Measurements from ENCODE around the gene CD70.
"Not testable (repeated sequence)": the region's sequence is repeated elsewhere in the genome, so short reads cannot be mapped to it uniquely, and the experiment has no call there.

Gene CD70

DNA sequence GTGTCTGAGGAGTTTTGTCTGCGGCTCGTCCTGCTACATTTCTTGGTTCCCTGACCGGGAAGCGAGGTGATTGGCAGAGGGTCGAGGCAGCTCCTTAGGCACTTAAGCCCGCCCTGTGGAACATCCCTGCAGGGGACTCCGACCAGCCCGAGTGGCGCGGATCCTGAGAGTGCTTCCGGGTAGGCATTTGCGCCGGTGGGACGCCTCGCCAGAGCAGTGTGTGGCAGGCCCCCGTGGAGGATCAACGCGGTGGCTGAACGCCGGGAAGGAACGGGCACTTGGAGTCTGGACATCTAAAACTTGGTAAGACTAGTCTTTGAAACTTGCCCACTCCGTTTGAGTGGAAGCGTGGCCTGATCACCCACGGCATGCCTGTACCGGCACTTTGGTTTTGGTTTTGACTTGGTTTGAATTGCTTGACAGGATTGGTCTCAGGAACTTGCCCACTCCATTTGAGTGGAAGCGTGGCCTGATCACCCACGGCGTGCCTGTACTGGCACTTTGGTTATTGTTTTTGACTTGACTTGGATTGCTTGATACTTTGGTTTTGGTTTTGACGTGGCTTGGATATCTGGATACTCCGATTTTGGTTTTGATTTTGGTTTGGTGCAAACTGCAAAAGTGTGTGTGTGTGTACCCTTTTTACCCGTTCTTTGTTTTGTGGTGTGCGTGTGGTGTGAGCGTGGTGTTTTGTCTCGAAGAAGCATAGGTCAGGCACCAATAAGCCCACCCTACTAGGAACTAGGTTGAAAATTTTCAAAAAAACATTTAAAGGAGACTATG lies 6.7 kb upstream of the CD70 start:
- DNase-seq (ENCODE audit: low read depth in 2 of 2) = not testable (repeated sequence)

- DNase-seq (ENCODE audit: low read depth in 2 of 2) = no peak
Measured at GRCh38 chr19:6596621-6597020, 5.7 kb upstream of the CD70 start.

DNA sequence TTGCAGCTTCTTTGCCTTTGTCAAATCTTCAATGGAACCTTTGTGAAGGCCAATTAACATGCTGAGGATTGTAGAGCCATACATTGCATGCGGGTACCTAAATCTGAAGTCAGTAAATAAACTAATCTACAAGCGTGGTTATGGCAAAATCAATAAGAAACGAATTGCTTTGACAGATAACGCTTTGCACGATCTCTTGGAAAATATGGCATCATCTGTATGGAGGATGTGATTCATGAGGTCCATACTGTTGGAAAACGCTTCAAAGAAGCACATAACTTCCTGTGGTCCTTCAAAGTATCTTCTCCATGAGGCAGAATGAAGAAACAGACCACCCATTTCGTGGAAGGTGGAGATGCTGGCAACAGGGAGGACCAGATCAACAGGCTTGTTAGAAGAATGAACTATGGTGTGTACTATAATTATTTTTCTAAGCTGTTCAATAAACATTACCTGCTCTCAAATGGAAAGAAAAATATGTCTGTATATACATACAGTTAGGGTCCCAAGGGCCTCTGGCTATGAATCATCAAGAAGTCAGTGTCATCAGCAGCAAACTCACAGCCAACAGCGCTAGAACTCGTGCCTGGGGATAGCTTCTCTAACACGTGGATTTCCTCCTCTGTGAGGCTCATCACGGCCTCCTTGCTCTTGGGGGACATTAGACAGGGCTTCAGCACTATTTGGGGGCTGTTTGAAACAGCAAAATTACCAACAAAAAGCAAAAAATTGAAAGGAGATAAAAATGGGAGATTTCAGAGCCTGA lies 2.9 kb upstream of the CD70 start:
- DNase-seq (ENCODE audit: low read depth in 2 of 2) = no peak

DNA sequence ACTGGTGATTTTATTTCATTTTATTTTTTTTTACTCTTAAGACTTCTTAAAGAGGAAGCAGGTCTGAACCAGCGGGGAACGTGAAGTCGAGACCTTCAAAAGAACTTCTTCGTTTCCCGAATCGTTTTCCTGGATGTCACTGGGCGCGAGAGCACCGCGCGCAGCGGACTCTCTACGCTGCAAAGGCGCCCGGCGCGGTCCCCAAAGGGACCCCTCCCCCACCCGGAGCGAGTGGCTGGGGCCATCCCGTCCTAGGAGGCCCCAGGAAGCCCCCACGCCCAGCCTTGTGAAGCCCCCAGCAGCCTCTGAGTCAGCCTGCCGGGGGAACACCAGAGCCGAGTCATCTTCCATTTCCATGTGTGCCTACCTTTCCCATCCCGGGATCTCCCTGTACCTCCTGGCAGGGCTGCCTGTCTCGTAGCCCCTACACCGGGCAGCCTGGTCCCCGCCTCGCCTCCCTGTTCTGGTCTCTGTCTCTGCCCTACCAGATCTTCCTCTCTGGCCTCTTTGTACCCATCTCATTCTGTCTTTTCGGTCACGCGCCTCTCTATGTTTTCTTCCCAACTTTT lies 608 bp downstream of the CD70 start:
- DNase-seq (ENCODE audit: low read depth in 2 of 2) = no peak

- no peak for DNase-seq (ENCODE audit: low read depth in 2 of 2)
Measured at GRCh38 chr19:6589711-6590257, 1.2 kb downstream of the CD70 start.

GRCh38 chr19:6588508-6589345 lies 2.2 kb downstream of the CD70 start:
- no peak for DNase-seq (ENCODE audit: low read depth in 2 of 2)

- DNase-seq (ENCODE audit: low read depth in 2 of 2) = no peak
Measured at GRCh38 chr19:6587998-6588507, 2.9 kb downstream of the CD70 start.

- no peak for DNase-seq (ENCODE audit: low read depth in 2 of 2)
Measured at GRCh38 chr19:6587093-6587820, 3.7 kb downstream of the CD70 start.

DNA sequence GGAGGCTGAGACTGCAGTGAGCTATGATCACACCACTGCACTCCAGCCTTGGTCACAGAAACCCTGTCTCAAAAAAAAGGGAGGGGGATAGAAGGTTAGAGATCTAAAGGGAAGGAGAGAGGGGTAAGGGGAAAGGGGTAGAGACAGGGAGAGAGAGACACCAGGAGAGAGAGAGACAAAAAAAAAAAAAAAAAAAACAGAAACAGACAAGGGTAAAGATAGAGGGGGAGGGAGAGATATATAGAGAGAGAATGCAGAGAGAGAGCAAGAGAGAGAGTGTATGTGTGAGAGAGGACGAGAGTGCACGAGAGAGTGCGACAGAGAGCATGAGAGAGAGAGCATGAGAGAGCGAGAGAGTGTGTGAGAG lies 4.2 kb downstream of the CD70 start:
- no peak for DNase-seq (ENCODE audit: low read depth in 2 of 2)

DNA sequence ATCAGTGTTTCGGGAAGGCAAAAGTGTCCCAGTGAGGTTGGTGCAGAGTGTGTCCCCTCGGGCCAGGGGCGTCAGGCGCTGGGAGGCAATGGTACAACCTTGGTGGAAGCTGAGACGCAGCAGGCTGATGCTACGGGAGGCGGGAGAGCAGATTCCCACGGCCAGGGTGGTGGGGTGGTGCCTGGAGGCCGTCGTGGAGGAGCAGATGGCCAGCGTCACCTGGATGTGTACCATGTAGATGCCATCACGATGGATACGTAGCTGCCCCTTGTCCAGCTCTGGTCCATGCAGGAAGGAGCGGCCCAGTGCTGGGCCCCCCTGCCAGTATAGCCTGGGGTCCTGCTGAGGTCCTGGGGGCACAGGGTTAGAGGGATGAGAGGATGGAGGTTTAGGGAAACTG lies 4.9 kb downstream of the CD70 start:
- no peak for DNase-seq (ENCODE audit: low read depth in 2 of 2)

GRCh38 chr19:6582515-6583484 lies 8.2 kb downstream of the CD70 start:
- DNase-seq (ENCODE audit: low read depth in 2 of 2) = not testable (repeated sequence)

DNA sequence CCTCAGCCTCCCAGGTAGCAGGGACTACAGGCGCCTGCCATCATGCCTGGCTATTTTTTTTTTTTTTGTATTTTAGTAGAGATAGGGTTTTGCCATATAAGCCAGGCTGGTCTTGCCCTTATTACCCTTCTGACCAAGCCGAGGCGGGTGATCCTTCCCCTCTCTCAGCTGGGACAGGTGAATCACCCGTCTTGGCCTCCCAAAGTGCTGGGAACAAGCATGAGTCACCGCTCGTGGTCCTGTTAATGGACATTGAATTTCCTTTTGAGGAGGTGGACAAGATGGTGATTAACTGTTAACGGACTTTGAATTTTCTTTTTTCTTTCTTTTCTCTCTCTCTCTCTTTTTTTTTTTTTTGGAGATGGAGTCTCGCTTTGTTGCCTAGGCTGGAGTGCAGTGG lies 10.6 kb downstream of the CD70 start:
- DNase-seq (ENCODE audit: low read depth in 2 of 2) = no peak

- DNase-seq (ENCODE audit: low read depth in 2 of 2) = no peak
Measured at GRCh38 chr19:6579450-6580178, 11.3 kb downstream of the CD70 start.

DNA sequence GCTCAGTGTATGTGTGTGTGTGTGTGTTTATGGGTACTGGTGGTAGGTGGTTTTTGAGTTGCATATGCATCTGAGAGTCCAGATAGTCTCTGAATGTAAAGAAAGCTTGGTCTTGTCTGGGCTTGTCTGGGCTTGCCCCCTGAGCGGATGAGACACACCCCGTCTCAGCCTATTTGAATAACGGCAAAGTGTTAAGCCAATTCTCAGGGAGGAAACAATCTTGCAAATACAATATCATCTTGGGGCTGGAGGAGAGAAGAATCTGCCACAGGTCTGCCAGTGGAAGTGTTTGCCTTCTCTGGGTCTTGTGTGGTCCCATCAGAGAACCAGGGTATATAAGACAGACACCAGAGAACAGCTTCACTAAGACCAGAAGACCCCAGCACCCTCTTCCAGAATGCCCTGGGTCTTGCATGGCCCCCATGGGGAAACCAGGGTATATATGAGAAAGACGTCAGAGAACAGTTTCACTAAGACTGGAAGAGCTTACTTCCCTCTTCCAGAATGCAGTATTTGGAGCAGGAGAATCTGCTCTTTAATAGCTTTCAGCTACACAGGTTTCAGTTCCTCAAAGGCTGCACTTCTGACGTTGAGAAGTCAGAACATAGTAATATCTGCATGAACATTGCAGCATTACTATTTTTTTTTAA lies 13.3 kb downstream of the CD70 start:
- no peak for DNase-seq (ENCODE audit: low read depth in 2 of 2)

DNA sequence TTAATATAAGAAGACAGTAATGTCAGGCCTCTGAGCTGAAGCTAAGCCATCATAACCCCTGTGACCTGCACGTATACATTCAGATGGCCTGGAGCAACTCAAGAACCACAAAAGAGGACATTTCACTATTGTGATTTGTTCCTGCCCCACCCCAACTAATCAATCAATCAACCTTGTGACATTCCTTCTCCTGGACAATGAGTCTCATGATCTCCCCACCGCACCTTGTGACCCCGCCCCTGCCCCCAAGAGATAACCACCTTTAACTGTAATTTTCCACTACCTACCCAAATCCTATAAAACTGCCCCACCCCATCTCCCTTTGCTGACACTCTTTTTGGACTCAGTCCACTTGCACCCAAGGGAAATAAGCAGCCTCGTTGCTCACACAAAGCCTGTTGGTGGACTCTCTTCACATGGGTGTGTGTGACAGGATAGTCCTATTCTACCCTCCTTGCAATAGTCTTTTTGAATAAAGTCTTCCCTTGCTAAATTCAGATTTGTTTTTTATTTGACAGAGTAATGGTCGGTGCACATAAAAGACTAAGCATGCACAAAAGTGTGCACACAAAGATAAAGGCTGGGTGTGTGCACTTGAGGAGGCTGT lies 14.0 kb downstream of the CD70 start:
- no peak for DNase-seq (ENCODE audit: low read depth in 2 of 2)

- DNase-seq (ENCODE audit: low read depth in 2 of 2) = no peak
Measured at GRCh38 chr19:6573350-6573749, 17.6 kb downstream of the CD70 start.

DNA sequence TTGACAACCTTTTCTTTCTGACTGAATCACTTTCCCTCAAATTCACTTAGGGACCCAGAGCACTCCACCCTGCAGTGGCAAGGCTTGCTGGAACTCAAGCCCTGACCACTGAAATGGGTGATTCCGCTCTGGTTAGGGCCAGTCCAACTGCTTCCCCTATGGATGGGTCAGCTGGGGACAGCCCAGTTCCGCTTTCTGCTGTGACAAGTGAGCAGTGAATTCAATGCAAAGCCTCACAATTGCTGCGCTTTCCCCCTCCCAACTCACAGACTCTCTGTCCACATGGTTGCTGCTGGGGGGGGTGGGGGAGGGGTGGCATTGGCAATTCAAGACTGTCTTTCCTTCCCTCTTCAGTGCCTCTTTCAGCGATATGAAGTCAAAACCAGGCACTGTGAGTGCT lies 18.7 kb downstream of the CD70 start:
- DNase-seq (ENCODE audit: low read depth in 2 of 2) = no peak

- no peak for DNase-seq (ENCODE audit: low read depth in 2 of 2)
Measured at GRCh38 chr19:6571167-6571566, 19.8 kb downstream of the CD70 start.
